GM12875 (cell line): ENCODE measurements around the gene PPP1R14D.

Source experiments
- H3K4me3 ChIP-seq: one replicate; pipeline ENCODE4 v1.5.1; 2011; ENCODE audit warnings: low read depth, low read length, control low read depth
- TF ChIP-seq, protein P1 (sequence below): IDR thresholded peaks from 2 replicates; pipeline ENCODE4 v1.5.1; 2011; ENCODE audit warnings: low read depth, mild to moderate bottlenecking, control low read depth, inconsistent platforms, low read length, moderate library complexity, borderline replicate concordance; ENCODE audit not compliant: insufficient read depth

The PPP1R14D gene

DNA sequence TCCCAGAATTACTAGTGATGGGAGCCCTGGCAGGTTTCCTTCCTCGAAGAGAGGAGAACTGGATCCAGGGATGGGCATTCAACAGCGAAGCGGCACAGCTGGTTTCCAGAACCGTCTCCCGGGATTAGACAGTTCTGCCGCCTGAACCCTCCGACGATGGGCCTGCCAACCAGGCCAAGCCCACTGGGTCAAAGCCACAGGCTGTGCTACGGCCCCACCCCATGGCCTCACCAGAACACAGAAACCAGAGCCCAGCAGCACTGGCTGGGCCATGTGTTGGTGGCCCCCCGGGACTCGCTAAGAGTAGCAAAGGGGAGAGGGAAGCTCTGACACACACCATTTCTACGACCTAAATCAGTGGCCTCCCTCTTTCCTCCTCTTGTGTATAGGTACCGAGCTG, 56.5 kb downstream of the PPP1R14D start:
- H3K4me3 ChIP-seq: no peak overlapping the region
- TF ChIP-seq, protein P1, sequence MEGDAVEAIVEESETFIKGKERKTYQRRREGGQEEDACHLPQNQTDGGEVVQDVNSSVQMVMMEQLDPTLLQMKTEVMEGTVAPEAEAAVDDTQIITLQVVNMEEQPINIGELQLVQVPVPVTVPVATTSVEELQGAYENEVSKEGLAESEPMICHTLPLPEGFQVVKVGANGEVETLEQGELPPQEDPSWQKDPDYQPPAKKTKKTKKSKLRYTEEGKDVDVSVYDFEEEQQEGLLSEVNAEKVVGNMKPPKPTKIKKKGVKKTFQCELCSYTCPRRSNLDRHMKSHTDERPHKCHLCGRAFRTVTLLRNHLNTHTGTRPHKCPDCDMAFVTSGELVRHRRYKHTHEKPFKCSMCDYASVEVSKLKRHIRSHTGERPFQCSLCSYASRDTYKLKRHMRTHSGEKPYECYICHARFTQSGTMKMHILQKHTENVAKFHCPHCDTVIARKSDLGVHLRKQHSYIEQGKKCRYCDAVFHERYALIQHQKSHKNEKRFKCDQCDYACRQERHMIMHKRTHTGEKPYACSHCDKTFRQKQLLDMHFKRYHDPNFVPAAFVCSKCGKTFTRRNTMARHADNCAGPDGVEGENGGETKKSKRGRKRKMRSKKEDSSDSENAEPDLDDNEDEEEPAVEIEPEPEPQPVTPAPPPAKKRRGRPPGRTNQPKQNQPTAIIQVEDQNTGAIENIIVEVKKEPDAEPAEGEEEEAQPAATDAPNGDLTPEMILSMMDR: no peak

DNA sequence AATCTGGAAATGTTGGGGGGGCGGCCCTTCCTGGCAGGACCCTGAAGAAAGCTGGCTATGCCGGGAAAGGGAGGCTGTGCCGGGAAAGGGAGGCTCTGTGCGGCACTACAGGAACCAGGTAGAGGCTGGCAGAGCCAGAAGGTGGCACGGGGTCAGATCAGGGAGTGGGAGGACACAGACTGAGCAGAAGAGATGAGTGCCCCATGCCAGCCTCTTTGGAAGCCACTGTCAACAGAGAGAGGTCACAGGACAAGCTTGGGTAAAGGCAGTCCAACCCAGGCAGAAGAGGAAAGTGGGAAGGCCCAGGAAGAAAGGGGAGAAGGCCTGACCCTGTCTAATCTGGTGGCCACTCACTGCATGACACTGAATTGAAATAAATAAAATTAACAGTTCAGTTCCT, 57.3 kb downstream of the PPP1R14D start:
- TF ChIP-seq, protein P1: no peak
- H3K4me3 ChIP-seq: no peak overlapping the region

DNA sequence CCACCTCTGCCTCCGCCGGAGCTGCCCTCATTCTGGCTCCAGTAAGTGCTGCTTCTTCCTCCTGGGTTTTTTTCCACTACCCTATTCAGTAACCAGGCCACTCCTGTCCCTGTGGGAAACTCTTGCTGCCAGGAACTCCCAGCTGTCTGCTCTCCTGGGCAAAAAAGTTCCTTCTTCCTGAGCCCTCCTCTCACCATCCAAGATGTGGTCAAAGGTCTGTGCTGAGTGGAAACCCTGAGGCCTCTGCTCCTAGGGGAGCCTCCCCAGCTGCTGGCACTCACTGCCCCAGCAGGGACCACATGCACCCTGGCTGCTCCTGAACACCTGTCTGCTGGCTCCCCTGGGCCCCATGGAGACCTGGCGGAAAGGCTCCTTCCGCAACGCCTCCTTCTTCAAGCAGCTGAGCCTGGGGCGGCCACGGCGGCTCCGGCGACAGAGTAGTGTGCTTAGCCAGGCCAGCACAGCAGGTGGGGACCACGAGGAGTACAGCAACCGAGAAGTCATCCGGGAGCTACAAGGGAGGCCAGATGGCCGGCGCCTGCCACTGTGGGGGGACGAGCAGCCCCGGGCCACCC, 58.3 kb downstream of the PPP1R14D start:
- TF ChIP-seq, protein P1: no peak

DNA sequence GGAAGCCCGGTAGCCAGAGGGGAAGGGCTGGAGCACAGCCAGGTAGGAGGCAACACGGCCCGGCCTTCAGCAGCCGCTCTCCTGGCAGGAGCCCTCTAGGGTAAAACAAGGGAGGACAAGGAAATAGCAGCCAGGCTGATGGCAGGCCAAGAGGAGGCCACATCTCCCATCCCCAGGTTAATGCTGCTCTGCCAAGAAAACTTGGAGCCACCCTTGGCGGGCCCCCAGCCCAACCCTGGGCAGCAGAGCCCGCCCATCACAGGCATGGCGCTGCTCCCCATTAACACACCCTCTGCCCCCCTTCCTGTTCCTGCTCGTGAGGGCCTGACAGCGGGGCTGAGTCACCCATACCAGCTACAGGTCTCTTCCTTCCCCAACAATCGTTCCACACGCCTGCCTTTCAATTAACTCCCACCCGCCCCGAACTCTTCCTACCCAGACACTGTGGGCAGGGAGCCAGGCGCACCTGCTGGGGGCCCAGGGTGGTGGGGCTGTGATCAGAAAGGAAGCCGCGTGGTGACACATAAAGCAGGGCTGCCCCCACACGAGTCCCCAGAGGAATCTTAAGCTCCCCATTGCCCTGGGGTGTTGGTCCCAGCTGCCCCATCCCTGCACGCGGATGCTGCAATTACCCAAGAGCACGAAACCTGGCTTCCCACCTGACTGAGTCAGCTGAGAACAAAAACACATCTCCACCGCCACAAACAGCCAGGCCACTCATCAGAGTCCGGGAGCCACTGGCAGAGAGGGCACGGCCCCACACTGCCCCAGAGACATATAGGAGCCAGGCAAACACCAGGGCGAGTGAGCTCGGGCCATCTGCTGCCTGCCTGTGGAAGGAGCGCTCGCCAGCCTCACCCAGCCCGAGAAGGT, 59.0 kb downstream of the PPP1R14D start, which contains the start of gene C15orf62:
TSS of gene C15orf62 (plus strand) at position 707 of the 873 bp plus-strand sequence. CDS start 516 bp downstream, outside the sequence.
- H3K4me3 ChIP-seq: peak within 1 kb of the TSS; percentile 39
- TF ChIP-seq, protein P1: no peak

More for the DNA sequence above, 58.3 kb downstream of the PPP1R14D start:
- H3K4me3 ChIP-seq: peak overlapping the region; percentile 26

DNA sequence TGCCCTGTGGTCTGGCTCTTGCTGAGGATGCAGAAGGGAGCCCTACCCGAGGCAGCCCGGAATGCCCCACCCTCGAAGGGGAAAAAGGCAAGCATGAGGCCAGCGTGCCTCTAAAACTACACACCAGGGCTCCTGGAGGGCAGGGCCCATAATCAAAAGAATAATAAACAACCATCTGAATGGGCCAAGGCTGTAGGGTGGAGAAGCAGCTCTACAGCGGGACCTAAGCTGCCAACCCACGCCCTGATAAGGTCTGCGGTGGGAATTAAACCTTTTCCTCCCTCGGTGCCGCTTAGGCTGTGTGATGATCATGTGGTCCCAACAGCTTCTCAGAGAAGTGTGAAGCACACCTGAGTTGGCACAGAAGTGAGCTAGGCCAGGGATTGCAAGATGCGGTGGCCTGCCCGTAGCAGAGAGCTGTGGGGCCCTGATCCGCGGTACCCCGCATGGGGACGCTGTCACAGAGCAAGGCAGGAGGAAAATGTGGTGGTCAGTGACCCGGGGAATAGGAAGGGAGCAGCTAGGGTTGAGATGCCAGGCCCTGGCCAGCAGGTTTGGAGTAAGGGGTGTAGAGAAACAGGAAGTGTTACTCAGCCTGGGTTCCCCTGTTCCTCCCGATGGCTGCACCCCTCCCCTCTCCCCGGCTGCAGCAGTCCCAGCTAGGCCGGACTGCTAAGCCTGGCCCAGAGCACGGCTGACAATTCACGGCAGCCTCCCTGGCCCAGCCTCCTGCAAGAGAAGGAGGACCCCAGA, 59.8 kb downstream of the PPP1R14D start:
- H3K4me3 ChIP-seq: peak overlapping the region; percentile 39

DNA sequence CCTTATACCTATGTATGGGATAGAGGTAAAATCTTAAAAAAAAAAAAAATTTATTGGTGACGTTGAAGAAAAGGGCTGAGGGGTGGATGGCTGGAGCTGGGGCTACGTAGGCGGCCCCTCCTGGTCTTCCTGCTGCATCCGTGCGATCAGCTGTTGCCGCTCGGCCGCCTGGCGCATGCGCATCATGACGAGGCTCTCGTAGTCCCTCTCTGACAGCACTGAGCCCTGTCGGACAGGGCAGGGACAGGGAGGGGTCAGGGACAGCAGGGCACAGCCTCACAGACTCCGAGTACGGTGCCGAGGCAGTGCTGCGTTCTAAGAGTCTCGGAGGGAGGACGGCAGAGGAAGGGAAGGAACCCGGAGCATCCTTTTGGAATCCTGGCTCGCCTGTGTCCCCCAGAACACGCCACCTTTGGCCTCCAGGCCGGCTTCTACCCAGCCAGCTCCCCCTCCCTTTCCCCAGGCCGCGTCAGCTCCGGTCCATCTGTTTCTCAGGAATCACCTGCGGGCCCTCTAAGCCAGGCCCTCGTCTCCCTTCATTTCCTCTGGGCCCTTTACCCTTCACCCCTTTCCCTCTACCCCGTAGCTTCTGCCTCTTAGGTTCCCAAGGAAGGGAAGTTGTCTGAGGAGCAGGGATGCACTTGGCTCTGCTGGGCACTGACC, 60.5 kb downstream of the PPP1R14D start:
- TF ChIP-seq, protein P1: no peak
- no peak overlapping the region for H3K4me3 ChIP-seq

More for the DNA sequence above, 59.8 kb downstream of the PPP1R14D start:
- TF ChIP-seq, protein P1: no peak
